ENCODE results near the gene CAPNS2.

The CAPNS2 gene

DNA sequence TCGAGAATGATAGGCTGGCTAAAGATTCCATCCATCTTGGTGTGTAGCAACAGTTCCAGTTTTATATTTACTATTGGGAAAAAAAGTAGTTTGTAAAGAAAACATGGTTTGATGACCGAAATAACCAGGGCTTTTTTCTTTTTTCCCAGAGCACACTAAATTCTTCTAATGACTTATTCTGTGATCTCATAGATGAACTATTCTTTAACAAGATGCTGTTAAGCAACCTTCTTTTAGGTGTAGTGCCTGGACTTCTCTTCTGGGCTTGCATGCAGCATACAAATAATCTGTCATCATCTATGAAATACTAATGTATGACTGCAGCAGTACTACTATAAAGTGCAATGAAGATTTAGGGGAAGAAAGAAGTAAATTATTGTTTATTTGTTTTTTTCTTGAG is 11.0 kb upstream of the CAPNS2 start:
- DNase-seq (ENCODE audit: low read depth), result no peak
- TF ChIP-seq, protein P1, sequence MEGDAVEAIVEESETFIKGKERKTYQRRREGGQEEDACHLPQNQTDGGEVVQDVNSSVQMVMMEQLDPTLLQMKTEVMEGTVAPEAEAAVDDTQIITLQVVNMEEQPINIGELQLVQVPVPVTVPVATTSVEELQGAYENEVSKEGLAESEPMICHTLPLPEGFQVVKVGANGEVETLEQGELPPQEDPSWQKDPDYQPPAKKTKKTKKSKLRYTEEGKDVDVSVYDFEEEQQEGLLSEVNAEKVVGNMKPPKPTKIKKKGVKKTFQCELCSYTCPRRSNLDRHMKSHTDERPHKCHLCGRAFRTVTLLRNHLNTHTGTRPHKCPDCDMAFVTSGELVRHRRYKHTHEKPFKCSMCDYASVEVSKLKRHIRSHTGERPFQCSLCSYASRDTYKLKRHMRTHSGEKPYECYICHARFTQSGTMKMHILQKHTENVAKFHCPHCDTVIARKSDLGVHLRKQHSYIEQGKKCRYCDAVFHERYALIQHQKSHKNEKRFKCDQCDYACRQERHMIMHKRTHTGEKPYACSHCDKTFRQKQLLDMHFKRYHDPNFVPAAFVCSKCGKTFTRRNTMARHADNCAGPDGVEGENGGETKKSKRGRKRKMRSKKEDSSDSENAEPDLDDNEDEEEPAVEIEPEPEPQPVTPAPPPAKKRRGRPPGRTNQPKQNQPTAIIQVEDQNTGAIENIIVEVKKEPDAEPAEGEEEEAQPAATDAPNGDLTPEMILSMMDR (IDR thresholded peaks at IDR 0.05; ENCODE audit: insufficient read depth, low read depth, low read length, missing control alignments), result no peak
- H3K4me3 ChIP-seq (ENCODE audit: low read depth, low read length), result no peak overlapping the region

DNA sequence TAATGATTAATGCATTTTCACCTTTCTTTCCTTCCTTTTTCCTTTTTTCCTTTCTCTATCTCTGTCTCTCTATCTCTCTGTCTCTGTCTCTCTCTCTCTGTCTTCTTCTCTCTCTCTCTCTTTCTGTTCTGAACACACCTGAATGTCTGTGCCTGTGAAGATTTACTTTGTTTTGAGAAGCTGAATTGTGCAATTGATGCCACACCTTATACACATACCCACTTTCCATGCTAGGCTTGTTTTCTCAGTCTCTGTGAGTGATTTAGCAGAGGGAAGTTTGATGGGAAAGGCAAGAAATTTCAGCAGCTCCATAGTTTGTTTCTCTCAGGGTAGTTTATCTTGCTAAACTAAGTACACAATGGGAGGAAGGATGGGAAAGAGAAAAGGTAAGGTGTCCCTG is 9.3 kb upstream of the CAPNS2 start:
- TF ChIP-seq, protein P1 (IDR thresholded peaks at IDR 0.05; ENCODE audit: insufficient read depth, low read depth, low read length, missing control alignments), result no peak
- DNase-seq (ENCODE audit: low read depth), result no peak
- no peak overlapping the region for H3K4me3 ChIP-seq (ENCODE audit: low read depth, low read length)

DNA sequence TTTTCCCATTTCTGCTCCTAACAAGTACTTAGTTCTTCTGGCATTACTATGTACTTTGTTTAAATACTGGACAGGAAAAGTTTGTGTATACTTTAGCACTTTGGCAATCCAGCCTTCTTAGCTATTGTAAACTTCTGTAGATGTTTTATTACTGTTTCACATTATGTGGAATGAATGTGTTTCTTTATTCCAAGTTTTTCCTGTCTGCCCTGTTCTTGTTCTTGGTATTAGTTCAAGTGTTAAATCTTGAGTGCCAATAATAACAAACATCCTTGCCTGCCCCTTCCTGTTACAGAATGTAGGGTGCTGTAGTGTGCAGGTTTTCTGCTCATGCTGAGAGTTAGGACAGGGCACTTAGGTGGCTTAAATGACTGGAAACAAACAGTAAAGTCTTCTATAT is 7.3 kb upstream of the CAPNS2 start:
- DNase-seq (ENCODE audit: low read depth), result no peak
- TF ChIP-seq, protein P1 (IDR thresholded peaks at IDR 0.05; ENCODE audit: insufficient read depth, low read depth, low read length, missing control alignments), result no peak
- no peak overlapping the region for H3K4me3 ChIP-seq (ENCODE audit: low read depth, low read length)

DNA sequence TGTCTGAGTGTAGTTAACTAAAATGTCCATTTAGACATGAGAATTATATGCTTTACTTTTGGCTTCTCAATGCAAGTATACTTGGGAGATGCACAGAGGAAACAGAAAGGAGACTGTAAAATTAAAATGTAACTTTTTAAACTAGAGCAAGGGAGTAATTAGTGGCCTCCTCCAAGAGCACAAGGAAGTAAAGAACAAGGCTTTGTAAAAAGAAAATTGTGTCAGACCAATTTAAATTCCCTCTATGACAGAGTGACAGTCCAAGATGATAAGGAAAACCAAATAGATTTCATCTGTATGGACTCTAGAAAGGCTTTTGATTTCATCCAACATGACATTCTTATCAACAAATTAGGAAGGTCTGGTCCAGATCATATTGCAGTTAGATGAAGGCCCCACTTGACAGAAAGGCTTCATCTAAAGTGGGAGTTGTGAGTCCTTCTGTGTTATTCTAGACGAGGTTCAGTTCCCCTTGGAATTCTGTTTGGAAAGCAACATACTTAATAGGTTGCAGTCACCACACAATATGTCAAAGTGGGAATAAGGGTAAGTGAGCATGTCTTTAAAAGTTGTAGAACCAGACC is 6.5 kb upstream of the CAPNS2 start:
- H3K4me3 ChIP-seq (ENCODE audit: low read depth, low read length), result no peak overlapping the region
- no peak for DNase-seq (ENCODE audit: low read depth)
- TF ChIP-seq, protein P1 (IDR thresholded peaks at IDR 0.05; ENCODE audit: insufficient read depth, low read depth, low read length, missing control alignments), result no peak

DNA sequence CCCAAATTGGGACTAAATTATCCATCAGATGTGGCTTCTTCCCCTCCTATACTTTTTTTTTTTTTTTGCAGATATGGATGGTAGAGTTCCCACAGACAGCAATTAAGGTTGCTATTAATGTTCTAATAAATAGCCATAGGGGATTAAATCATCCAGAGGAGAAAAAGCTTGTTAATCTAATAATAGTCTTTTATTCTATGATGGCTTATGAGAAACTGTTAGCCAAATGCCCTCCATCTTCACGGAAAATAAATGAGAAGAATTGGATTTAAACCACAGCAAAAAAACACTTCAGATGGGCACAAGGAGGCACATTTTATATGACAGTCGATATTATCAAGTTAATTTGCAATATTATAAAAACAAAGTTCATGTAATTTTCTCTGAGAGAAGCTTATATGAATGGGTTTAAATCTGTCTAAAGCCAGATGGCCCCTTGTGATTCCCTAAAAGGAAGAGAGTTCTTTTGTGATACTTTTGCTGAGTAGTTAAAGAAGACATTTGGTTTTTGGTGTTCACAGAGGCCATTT is 5.1 kb upstream of the CAPNS2 start:
- no peak for DNase-seq (ENCODE audit: low read depth)
- TF ChIP-seq, protein P1 (IDR thresholded peaks at IDR 0.05; ENCODE audit: insufficient read depth, low read depth, low read length, missing control alignments), result no peak
- H3K4me3 ChIP-seq (ENCODE audit: low read depth, low read length), result no peak overlapping the region

DNA sequence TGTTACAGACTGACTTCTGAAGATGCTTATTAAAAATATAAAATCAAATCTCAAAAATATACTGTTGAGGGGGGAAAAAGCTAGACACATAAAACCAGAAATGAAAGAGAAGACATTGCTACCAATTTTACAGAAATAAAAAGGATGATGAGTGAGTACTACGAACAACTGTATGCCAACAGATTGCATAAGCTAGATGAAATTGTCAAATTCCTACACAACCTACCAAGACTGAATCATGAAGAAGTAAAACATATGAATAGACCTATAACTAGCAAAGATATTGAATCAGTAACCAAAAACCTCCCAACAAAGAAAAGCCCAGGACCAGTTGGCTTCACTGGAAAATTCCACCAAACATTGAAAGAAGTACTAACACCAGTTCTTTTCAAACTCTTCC is 3.5 kb upstream of the CAPNS2 start:
- H3K4me3 ChIP-seq (ENCODE audit: low read depth, low read length), result no peak overlapping the region
- TF ChIP-seq, protein P1 (IDR thresholded peaks at IDR 0.05; ENCODE audit: insufficient read depth, low read depth, low read length, missing control alignments), result no peak
- DNase-seq (ENCODE audit: low read depth), result no peak

DNA sequence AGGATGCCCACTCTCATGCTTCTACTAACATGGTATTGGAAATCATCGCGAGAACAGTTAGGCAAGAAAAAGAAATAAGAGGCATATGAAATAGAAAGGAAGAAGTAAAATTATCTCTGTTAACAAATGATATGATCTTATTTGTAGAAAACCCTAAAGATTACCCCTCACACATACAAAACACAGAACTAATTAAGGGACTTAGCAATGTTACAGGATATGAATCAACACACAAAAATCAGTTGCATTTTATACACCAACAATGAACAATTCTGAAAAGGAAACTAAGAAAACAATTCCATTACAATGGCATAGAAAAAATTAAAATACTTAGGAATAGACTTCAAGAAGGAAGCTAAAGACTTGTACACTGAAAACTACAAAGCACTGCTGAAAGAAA is 2.7 kb upstream of the CAPNS2 start:
- no peak for DNase-seq (ENCODE audit: low read depth)
- TF ChIP-seq, protein P1 (IDR thresholded peaks at IDR 0.05; ENCODE audit: insufficient read depth, low read depth, low read length, missing control alignments), result no peak
- H3K4me3 ChIP-seq (ENCODE audit: low read depth, low read length), result no peak overlapping the region
